Activated CD8-positive, alpha-beta memory T cell treated with anti-CD3 and anti-CD28 coated beads for 24 hours (primary cell): ENCODE data around the gene FRMPD4.

Source experiments
- DNase-seq: peaks from one replicate; pipeline ENCODE4 v3.0.0-alpha.2; 2020

FRMPD4 gene

DNA sequence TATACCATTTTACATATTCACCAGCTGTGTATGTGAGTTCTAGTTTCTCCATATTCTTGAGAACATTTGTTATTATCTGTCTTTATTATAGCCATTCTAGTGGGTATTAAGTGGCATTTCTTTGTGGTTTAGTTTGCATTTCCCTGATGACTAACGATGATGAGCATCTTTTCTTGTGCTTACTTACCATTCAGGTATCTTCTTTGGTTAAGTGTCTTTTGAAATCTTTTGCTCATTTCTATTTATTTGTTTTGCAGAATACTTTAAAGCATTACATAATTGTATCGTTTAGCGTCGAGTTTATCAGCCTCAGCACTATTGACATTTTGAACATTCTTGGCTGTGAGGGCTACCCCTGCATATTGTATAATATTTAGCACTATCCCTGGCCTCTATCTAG is 85.4 kb downstream of the FRMPD4 start:
- DNase-seq: no peak

DNA sequence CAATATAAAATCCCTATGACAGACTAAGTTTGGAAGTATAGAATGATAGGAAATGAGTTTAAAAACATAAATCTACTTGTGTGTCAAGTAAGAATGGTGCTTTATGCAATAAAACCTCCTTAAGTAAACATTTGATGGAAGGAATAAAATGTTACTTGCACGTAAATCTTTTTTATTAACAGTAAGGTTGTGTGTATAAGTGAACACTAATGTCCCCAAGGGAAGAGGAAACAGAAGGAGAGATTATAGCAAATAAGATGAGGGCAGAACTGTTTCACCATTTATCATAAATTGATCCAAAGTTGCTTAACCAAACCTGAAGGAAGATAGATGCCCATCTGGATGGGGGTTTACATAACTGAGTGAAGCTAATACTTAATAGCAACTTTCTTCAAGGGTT is 86.8 kb downstream of the FRMPD4 start:
- no peak for DNase-seq

DNA sequence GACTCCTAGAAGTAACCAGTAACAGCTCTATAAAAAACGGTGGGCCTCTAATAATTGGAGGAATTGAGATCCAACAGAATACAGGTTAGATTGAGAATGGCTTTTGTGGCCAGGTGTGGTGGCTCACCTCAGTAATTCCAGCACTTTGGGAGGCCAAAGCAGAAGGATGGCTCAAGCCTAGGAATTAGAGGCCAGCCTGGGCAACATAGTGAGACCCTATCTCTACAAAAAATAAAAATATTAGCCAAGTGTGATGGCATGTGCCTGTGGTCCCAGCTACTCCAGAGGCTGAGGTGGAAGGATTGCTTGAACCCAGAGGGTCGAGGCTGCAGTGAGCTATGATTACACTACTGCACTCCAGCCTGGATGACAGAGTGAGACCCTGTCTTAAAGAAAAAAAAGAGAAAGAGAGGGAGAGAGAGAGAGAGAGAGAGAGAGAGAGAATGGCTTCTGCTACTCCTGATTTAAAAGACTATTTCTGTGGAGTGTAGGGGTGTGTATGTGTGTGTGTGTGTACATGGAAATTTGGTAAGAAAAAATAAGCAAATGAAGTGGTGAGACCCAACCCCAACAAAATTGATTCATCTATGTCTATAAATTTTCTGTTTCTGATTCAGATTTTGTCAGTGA is 89.3 kb downstream of the FRMPD4 start:
- no peak for DNase-seq

DNA sequence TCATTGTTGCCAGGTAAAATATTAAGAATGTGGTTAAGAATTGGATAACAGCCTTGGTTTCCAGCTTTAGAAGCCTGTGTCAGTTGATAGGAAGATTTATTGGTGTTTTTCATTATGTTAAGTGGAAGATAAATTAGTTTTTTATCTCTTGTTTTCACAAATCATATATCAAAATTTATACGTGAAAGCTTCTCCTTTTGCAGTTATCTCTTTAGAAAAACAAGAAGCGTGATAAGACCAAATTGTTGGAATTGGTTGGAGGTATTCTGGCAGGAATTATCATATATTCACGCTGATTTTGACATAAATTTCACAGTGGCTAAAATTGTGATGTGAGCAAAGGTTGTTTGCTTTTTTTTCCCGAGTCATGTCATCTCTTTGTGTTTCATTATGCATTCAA is 90.6 kb downstream of the FRMPD4 start:
- DNase-seq: no peak

DNA sequence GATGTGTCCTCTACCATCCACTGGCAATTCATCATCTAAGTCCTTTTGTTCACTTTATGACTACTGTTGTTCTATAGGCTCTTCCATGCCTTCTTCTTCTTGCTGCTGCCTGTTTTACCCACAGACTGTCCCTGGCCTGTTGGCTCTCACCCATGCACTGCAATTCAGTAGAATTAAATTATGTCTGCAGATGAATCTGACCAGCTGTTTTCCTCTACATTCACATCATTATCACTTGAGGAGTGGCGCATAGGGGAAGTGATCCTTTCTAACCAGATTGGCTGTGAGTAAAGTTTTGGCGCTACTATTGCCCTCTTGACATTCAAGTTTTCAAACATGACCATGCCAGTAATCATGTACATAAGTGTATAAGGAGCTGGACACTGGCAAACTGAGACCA is 91.7 kb downstream of the FRMPD4 start:
- DNase-seq: no peak

DNA sequence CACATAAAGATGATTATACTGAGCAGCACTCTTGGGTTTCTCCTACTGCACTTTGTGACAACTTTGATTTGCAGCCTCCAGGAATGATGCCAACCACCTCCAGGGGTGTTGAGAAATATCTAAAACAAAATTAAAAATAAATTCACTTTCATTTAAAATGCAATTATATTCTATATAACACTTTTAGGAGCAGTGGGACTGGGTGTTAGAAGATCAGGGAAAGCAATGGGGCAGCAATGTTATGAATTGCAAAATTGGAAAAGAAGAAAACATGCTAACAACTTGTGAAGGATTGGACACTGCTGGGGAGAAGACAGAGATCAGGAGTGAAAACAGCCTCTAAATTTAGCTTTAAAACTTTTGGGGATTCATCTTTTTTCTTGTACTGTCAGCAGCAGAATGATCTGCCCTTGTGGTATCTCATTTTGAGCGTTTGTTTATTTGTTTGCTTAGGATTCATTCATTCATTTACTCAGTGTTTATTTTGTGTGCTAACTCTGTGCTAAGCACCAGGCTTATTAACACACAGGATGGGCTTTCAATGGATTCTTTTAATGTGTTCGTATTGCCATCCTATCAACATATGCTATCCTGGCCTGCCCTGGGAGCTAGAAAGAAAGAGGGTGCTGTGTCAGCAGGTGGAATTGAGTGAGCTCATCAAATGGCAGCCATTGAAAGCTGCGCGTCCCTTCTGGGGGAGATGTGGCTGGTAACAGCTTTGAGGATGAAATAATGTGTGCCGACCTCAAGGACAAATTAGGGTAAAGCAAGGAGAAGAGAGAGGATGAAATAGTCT is 96.5 kb downstream of the FRMPD4 start:
- no peak for DNase-seq

DNA sequence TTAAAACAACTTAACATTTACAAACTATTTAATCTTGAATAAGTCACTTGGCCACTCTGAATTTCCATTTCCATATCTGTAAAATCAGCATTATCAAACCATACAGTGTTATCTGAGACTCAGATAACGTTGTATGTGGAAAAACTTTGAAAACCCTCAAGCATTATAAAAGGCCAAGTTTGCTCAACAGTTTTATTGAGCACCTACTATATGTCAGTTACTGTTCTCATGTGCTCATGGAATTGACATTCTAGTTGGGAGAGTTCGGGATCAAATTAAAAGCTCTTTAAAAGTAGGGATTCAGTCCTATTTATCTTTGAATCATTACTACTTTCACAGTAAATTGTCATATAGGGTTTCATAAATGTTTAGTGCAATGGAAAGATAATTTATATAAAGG is 97.9 kb downstream of the FRMPD4 start:
- no peak for DNase-seq

DNA sequence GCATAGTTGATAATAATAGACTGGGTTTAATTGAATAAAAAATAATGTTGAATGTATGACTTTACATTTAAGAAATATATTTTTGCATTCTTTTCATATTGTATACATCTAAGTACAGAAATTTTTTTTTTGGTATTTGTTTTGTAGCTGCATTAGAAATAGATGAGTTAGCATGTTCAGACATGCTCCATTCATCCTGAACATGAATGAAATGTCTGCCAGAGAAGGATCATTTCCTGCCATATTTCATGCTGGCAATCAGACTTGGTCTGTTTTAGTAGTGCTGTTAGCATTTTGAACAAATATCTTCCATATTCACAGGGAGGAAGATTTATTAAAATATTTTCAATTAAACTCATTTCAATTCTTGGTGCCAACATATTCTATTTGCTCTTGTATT is 98.9 kb downstream of the FRMPD4 start:
- DNase-seq: no peak

DNA sequence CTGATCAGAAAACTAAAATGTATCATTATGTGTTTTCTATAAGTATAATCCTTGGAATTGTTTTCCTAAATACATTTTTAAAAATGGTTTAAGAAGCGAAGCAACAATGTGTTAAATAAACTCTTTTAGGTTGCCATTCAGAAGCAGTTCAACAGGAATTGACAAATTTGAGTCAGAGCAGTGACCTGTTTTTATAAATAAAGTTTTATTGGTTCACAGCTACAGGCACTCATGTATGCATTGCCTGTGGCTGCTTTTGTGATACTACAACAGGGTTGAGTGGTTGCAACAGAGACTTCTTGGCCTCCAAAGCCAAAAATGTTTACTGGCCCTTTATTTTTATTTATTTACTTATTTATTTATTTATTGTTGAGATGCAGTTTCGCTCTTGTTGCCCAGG is 99.5 kb downstream of the FRMPD4 start:
- no peak for DNase-seq

DNA sequence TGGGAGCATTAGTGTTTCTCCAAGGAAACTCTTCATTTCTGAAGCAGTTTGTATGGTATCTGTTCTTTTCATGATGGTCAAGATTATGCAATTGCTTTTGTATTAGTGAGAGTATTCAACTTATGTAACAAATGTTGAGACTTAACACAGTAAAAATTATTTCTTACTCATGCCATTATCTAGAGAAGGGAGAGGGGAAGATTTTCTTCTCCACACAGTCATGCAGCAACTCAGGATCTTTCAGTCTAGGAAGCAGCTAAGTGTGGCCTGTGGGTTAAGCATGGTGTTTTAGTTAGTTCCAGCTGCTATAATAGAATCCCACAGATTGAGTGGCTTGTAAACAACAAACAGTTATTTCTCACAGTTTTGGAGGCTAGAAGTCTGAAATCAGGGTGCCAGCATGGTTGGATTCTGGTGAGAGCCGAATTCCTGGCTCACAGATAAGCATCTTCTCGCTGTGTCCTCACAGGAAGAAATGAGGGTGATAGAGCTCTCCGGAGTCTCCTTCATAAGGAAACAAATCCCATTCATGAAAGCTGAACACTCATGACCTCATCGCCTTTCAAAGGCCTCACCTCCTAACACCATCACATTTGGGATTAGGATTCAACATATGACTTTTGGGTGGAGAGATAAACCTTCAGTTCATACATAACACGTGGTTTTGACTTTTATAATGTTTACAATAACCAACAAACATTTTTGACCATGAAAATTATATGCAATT is 101.2 kb downstream of the FRMPD4 start:
- DNase-seq: no peak

DNA sequence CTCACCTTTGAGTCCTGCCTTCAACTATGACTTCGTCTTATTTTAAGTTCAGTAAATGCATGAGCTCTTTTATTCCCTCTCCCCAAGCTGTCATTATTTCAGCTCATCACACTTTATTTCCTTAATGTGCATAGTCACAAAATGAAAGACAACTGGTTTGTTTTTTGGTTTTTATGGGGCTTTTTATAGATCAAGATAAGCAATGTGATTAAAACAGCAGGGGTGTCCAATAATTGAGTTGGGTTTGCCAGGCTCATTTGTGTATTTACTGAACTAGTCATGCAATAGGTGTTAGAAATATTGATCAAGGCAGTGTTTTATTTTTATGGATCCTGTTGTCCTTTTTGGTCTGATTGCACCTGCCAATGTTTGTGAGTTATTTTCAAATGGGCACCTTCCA is 102.2 kb downstream of the FRMPD4 start:
- no peak for DNase-seq

DNA sequence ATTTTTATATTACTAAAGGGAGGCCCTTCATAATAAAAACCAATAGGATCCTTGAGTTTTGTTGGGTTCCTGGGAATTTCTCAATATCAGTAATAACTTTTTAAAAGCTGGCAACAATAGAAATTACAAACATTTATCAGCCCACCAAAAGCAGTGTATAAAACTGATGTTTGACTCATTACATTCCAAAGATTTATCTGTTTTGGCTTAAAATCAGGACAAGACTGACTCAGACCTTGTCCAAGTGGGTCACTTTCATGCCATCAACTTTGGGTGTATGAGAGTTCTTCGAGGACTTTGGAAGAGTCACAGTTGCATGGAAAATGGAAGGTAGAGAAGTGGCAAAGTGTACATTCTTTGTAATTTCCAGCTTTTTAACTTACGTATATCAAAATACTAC is 102.8 kb downstream of the FRMPD4 start:
- no peak for DNase-seq

DNA sequence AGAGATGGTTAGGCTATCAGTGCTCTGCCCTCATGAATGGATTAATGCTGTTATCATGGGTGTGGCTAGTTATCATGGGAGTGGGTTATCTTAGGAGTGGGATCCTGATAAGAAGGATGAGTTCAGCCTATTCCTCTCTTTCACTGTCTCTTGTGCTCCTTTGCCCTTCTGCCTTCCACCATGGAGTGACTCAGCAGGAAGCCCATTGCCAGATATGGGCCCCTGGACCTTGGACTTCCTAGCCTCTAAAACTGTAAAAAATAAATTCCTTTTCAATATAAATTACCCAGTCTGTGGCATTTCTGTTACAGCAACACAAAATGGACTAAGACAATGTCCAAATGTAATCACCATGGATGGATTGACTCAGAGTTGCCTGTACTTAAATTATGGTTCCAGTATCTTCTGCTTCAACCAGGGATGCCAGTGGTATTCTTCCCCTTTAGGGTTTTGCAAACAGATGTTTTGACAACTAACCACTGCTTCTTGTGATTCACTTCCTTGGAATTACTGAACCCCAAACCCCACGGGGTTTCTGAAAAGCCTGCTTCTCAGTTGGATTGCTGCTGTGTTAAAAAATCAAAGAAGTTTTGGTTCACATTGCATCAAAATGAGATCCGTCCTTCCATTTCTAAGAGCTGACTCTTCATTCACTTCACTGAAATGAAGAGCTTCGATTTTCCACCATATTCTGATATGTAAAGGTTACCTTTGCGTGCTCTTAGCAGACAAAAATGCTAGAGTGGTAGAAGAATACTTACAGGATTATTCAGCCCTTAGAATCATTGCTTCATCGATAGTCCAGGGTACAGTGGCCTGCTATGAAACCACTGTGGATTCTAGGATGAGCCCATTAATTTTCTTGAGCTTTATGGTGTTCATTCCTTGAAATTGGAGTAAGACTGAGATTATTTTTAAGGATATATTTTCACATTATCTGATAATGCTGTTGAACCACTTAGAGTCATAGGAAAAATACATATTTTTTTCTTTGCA is 107.7 kb downstream of the FRMPD4 start:
- no peak for DNase-seq

DNA sequence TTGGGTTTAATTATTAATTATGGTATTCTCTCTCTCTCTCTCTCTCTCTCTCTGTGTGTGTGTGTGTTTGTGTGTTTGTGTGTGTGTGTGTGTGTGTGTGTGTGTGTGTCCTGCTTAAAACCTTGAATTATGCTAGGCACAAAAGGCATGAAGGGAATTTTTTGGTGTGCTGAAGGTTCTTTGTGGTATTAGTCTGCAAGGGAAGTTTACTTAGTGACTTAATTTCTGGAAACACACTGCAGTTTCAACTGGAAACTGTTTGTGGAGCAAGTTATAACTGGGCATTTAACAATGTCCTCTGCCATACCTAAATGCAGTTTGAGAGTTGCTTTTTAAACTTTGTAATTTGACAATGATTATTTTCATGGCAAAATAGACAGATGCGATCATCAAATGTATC is 111.7 kb downstream of the FRMPD4 start:
- DNase-seq: no peak

DNA sequence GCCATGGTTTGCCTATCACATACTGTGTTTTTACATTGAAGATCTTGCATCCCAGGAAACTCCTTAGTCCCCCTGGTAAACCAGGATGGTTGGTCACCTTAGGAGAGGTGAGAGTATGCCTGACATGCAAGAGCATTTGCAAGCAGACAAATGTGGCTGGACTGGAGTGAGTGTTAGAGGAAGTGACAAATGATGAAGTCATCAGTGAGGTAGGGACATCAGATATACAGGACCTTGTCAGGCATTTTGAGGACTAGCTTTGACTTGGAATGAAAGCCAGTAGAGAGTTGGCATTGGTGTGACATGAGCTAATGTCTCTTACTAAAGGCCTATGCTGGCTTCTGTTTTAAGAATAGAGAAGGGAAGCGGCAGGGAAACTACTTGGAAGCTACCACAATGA is 124.9 kb downstream of the FRMPD4 start:
- no peak for DNase-seq

DNA sequence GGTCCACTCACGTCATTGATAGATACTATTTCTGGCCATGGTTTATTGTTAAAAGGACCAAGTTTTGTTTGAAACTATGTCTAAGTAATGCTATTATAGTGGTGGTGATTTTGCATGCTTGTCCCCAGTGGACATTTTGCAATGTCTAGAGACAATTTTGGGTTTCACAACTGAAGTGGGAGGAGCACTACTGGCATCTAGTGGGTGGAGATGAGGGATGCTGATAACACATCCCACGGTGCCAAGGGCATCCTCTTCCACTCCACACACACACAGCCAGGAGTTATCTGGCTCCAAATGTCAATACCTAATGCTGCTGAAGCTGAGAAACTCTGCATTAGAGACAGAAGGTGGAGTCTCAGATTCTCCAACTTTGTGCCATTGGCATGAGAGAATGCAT is 131.2 kb downstream of the FRMPD4 start:
- no peak for DNase-seq

DNA sequence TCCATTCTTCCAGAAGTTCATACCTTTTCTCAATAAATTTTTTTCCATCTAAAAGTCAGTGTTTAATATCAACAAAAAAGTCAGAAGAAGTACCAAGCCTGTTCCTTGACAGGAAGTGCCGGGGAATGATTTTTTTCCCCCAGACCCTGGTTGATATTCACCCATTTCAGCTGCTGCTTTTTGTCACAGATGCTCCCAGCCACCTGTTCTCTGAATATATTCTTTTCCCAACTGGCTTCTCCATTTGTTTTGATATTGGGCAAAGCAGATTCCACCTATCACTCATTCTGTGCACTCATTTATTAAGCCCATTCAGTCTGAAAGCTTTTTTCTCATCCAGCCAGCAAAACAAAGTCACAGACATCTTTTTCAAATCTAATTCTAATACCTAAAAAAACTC is 139.9 kb downstream of the FRMPD4 start:
- DNase-seq: no peak

DNA sequence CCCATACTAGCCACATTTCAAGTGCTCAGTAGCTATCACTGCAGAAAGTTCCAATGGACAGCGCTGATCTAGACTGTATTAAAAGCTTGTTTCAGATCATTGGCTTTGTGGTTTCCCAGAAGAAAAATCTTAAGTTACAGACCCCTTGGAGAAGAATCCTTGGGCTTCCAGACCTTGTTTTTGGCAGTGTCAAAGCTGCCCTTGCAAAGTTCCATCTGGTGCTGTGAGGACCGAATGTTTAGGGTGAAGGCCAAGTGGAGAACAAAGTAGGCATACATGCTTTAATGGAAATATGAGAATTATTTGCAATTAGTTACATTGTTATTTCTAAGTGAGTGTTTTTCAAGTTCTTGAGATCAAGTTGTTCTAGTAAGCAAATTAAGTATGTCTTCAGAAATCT is 144.7 kb downstream of the FRMPD4 start:
- no peak for DNase-seq

DNA sequence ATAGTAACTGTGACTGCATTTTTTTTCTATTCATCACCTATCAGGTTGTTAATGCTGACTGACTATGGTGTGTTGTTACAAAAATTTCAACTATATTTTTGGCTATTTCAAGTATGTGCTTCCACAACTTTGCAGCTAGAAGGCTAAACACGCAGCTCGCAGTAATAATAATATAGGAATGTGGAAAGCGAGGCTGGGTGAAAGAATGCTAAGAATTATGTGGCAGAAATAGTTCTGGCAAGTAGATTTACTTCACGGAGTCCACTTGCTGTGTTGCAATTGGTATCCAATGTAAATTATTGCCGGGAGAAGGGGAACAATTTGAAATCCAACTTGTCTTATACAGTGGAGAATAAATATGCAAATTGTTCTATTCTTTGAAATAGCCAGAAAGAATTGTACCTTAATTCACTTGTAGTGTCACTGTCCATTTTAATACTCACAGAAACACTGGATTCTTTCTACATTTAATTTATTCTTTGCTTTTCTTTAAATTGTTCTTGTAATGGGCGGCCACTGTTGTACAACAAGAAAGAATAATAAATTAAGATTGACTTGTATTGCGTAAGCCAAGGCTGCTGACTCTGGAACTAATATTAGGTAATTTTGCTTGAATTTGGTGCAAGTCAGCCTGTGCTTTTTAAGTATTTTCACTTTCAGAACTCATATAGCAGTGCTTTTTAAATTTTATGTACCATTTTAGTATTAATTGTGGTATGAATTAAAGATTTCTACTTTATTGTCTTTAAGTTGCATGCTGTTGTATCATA is 154.9 kb downstream of the FRMPD4 start:
- no peak for DNase-seq

DNA sequence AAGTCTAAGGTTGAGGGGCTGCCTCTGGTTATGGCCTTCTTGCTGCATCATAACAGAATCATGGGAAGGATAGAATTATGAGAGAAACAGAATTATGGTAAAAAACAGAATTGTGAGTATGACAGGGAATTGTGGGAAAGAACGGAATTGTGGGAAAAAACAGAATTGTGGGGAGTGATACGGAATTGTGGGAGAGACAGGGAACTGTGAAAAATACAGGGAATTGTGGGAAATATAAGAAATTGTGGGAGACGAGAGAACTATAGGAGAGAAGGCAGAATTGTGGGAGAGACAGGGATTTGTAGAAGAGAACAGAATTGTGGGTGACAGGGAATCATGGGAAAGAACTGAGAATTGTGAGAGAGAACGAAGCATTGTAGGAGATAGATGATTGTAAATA is 159.1 kb downstream of the FRMPD4 start:
- no peak for DNase-seq

DNA sequence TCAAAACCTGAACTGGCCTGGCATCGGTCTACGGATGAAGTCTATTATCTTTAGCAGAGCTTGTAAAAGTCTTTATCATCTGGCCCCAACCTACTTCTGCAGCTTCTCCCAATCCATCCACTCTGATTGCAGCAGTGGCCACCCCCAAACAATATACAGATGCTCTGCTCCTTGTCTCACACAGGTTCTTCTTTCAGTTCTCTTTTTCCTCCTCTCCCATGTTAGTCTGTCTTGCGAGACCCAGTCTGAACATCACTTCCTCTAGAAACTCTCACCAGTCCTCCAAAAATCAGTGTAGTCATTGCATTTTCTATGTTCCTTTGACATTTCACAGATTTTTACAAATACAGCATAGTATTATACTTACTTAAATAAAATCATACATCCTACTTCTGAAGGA is 163.0 kb downstream of the FRMPD4 start:
- no peak for DNase-seq

DNA sequence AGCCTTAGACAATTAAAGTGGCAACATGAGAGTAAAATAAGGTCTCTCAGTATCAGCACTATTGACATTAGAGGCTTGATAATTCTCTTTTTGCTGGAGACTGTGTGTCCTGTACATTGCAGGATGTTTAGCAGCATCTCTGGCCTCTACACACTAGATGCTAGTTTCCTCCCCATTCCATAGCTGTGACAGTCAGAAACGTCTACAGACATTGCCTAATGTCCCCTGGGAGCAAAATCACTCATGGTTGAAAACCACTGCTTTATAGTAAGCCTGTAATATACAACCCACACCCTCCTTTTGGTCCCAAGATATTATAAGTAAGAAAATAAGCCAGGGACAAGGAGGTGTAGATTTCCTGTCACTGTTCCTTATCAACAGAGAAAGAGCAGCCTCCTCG is 166.0 kb downstream of the FRMPD4 start:
- no peak for DNase-seq
